Measurements from ENCODE around the gene ACOX3. TPM values are rescaled to one million over a fixed set of nuclear protein-coding genes. Genes with fewer than 3 reads are reported as not detected.

The ACOX3 gene
- total and polyA plus RNA-seq, 11 donors, result 16.9 to 51.6 (median 24.1) TPM

DNA sequence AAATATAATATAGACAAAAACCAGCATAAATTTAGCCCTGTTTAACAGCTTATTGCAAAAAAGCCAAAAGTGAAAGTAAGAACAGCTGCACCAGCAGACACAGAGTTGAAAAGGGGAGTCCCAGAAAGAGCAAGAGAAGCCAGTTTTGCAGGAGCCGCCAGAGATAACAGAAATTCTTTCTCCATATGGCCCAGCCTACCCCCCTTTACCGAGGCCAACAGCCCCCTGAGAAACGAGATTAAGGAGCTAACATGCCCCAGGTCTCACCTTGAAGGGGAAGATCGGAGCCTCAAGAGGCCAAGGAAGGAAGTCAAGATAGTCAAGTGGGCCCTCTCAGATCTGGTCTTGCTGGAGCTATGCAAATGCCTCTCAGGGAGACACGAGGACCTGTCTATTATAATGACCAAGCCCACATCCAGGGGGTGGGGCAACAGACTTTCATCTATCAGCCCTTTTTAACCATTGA lies 4.8 kb downstream of the ACOX3 start:
- ATAC-seq (no peak), DNase-seq (no peak)
- H3K4me1 ChIP-seq, result peaks cover 0 to 66% (median 45%) of the 10 kb centered on the region in 12 donors
- H3K4me3 ChIP-seq, result peak overlapping the region in 9 of 12 donors; percentile 15 to 50 (median 33)
- intact Hi-C loops (cut with DNase I), result no loop called here
- H3K27me3 ChIP-seq, result no peaks in the 10 kb centered on the region
- no peaks in the 10 kb centered on the region for H3K36me3 ChIP-seq
- no peaks in the 10 kb centered on the region for H3K9me3 ChIP-seq
- TF ChIP-seq POLR2A (IDR thresholded peaks at IDR 0.05), result no peak
- TF ChIP-seq, protein P1, sequence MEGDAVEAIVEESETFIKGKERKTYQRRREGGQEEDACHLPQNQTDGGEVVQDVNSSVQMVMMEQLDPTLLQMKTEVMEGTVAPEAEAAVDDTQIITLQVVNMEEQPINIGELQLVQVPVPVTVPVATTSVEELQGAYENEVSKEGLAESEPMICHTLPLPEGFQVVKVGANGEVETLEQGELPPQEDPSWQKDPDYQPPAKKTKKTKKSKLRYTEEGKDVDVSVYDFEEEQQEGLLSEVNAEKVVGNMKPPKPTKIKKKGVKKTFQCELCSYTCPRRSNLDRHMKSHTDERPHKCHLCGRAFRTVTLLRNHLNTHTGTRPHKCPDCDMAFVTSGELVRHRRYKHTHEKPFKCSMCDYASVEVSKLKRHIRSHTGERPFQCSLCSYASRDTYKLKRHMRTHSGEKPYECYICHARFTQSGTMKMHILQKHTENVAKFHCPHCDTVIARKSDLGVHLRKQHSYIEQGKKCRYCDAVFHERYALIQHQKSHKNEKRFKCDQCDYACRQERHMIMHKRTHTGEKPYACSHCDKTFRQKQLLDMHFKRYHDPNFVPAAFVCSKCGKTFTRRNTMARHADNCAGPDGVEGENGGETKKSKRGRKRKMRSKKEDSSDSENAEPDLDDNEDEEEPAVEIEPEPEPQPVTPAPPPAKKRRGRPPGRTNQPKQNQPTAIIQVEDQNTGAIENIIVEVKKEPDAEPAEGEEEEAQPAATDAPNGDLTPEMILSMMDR (IDR thresholded peaks at IDR 0.05), result no peak
- H3K27ac ChIP-seq, result peak overlapping the region in 11 of 12 donors; percentile 21 to 64 (median 54)
- WGBS, 4 donors, result 7 to 13% (median 11%) methylated on average over 5 of the region's 5 CpGs

DNA sequence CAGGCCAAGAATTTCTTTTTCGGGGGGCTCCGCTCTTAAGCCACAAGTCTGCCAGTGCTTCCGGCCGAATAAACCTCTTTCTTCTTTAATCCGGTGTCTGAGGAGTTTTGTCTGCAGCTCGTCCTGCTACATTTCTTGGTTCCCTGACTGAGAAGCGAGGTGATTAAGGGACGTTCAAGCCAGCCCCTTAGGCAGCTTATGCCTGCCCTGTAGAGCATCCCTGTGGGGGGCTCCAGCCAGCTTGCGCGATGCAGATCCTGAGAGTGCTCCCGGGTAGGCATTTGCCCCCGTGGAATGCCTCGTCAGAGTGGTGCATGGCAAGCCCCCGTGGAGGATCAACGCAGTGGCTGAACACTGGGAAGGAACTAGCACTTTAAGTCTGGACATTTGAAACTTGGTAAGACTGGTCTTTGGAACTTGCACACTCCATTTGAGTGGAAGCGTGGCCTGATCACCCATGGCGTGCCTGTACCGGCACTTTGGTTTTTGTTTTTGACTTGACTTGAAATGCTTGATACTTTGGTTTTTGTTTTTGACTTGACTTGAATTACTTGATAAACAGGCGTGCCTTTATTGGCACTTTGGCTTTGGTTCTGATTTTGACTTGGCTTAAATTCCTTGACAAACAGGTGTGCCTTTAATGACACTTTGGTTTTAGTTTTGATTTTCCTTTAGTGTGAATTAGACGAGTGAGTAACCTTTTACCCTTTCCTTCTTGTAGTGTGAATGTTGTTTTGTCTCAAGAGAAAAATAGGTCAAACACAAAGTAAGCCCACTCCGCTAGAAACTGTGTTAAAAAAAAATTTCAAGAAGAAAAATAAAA lies 6.1 kb downstream of the ACOX3 start:
- 83 to 88% (median 86%) methylated on average over 20 to 21 of the region's 21 CpGs for WGBS, 4 donors
- TF ChIP-seq, protein P1 (IDR thresholded peaks at IDR 0.05), result no peak
- no peak for TF ChIP-seq POLR2A (IDR thresholded peaks at IDR 0.05)
- Histone ChIP-seq H3K4me1 (peaks cover 0 to 62% (median 40%) of the 10 kb centered on the region in 12 donors), H3K36me3 (no peaks in the 10 kb centered on the region), H3K27ac (peak overlapping the region in 1 of 12 donors; percentile 62), H3K27me3 (no peaks in the 10 kb centered on the region), H3K4me3 (no peak overlapping the region), H3K9me3 (no peaks in the 10 kb centered on the region)
- intact Hi-C loops (cut with DNase I), result no loop called here
- ATAC-seq (no peak), DNase-seq (no peak)

DNA sequence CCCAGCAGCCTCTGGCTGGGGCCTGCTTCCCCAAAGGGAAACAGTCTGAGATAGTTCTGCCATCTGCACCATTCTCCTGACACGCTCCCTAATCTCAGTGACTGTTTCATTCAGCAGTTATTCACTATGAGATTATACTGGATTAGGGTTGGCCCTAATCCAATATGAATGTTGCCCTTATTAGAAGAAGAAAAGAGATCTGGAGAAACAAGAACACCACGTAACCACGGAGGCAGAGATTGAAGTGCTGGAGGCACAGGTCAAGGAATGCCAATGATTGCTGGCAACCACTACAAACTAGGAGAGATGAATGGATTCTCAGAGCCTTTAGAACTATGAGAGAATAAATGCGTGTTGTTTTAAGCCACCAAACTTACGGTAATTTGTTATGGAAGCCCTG lies 7.4 kb downstream of the ACOX3 start:
- ATAC-seq, result no peak
- no peak overlapping the region for H3K27ac ChIP-seq

DNA sequence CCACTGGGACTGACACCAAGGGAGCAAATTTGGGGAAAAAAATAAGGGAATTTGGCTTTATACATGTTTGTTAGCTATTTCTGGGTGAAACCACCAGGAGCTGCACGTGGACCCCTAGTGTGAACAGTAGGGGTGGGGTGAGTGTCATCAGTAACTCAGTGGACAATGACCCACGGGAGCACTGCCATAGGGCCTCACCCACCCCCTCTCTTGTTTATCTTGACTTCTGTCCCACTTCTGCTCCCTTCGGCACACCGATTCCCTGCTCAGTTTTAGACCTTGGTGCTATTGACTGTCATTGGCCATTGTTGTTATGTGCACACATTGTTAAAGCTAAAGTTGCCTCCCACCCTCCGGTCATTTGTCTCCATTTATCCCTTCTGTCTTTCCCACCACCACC lies 9.0 kb downstream of the ACOX3 start:
- 83 to 91% (median 87%) methylated on average over 5 of the region's 5 CpGs for WGBS, 4 donors
- no peak for TF ChIP-seq POLR2A (IDR thresholded peaks at IDR 0.05)
- TF ChIP-seq, protein P1 (IDR thresholded peaks at IDR 0.05), result no peak

More for the DNA sequence above, 7.4 kb downstream of the ACOX3 start:
- H3K27me3 ChIP-seq, result no peaks in the 10 kb centered on the region
- intact Hi-C loops (cut with DNase I), result no loop called here
- no peak for DNase-seq
- H3K9me3 ChIP-seq, result no peaks in the 10 kb centered on the region
- TF ChIP-seq, protein P1 (IDR thresholded peaks at IDR 0.05), result no peak
- no peak for TF ChIP-seq POLR2A (IDR thresholded peaks at IDR 0.05)
- peaks cover 3 to 57% (median 38%) of the 10 kb centered on the region in 12 donors for H3K4me1 ChIP-seq
- no peaks in the 10 kb centered on the region for H3K36me3 ChIP-seq
- WGBS, 4 donors, result 83 to 85% (median 84%) methylated on average over 5 of the region's 5 CpGs
- H3K4me3 ChIP-seq, result no peak overlapping the region

More for the DNA sequence above, 9.0 kb downstream of the ACOX3 start:
- H3K27ac ChIP-seq, result no peak overlapping the region
- ATAC-seq (no peak), DNase-seq (no peak)
- H3K4me3 ChIP-seq, result no peak overlapping the region
- H3K9me3 ChIP-seq, result no peaks in the 10 kb centered on the region
- H3K27me3 ChIP-seq, result no peaks in the 10 kb centered on the region
- H3K4me1 ChIP-seq, result peaks cover 3 to 51% (median 36%) of the 10 kb centered on the region in 12 donors
- intact Hi-C loops (cut with DNase I), result no loop called here
- H3K36me3 ChIP-seq, result no peaks in the 10 kb centered on the region
